G401.6 (cell line): ENCODE results near the gene KIF13A.
"Not testable (repeated sequence)": the region's sequence is repeated elsewhere in the genome, so short reads cannot be mapped to it uniquely, and the experiment has no call there.

Source experiments
- FAIRE-seq: peaks from 2 replicates; lab custom pipeline; 2012; peaks lifted over from hg19 to GRCh38; lab: Jason Lieb, UNC

The KIF13A gene

DNA sequence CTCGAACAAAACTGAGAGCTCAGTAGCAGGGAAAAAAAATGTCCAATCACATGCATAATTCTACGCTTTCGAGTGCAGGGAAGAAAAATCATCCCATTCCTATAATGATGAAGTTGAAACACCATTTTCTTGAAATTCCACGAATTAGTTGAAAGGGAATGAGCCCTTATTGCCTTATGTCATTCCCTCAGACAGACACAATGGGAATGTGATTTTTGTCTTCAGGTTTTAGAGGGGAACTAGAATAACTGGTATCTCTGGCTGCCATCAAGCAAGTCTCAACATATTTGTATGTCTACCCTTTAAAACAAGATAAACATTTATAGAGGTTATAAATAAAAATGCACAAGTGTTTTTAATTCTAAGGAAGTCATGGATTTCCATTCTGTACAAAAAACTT, 87.9 kb downstream of the KIF13A start:
- no peak for FAIRE-seq

DNA sequence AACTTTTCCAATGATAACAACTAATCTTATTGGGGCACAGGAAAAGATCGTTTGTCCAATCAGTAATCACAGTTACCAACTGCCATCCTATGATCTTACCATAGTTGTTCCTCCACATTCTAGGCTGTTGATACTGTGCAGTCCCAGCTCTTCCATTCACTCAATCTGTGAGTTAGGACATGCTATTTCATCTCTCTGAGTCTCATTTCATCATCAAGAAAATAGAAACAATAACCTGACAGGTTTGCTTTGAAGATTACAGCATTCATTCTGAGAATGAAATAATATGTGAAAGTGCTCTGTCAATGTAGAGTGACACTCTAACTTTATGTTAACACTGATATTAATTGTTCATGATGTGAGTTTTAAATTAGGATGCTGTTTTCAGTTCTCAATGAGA, 89.8 kb downstream of the KIF13A start:
- FAIRE-seq, result no peak

- peak; percentile 45 for FAIRE-seq
Measured at GRCh38 chr6:17894905-17895304, 92.5 kb downstream of the KIF13A start.

GRCh38 chr6:17894191-17894590, 93.2 kb downstream of the KIF13A start:
- FAIRE-seq, result no peak

DNA sequence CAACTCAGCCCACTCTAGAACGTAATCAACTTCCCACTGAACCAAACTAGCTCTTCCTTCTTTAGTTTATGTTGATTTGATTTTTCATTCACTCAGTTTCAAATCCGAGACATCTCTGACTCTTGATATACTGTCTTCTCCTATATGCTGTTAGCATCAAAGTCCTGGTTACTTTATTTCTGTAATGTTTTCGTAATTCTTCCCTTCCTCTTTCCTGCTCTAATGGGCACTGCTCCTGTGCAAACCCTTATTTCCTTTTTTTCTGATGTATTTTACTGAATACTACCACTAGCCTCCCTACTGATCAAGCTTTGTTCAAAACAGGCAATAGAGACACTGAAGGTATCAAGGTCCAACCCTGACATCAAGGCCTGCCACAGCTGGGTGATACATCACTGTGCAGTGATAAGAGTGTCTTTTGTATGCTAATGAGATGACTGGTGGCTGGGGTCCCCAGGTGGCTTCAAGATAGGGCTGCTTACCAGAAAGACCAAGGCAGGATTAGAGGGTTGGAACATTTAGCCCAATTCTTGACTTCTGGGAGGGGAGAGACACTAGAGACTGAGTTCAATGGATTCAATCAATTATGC, 95.2 kb downstream of the KIF13A start:
- no peak for FAIRE-seq

GRCh38 chr6:17890309-17890708, 97.1 kb downstream of the KIF13A start:
- FAIRE-seq, result no peak

DNA sequence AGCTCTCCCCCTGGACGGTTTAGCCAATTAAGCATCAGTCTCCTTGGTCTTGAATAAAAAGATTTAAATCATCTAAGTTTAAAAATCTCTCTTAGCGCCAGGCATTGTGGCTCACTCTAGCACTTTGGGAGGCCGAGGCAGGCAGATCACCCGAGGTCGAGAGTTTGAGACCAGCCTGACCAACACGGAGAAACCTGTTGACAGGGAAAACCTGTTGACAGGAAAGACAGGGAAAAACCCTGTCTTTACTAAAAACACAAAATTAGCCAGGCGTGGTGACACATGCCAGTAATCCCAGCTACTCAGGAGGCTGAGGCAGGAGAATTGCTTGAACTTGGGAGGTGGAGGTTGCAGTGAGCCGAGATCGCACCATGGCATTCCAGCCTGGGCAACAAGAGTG, 97.7 kb downstream of the KIF13A start:
- not testable (repeated sequence) for FAIRE-seq

DNA sequence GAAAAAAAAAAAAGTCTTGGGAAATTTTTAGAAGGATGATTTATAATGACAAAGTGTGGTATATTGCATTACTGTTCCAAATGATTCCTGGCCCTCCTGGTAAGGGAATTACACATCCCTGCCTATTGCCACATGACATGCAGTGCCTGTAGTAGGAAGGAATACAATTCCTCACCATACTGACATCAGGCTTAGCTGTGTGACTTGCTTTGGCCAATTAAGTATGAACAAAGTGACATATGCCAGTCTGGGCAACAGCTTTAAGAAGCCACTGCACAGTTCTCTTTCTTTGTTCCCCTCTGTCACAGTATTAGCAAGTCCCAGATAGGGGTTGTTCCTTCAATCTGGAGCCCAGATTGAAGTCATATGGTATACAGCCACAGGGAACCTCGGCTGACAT, 100.5 kb downstream of the KIF13A start:
- FAIRE-seq, result no peak

DNA sequence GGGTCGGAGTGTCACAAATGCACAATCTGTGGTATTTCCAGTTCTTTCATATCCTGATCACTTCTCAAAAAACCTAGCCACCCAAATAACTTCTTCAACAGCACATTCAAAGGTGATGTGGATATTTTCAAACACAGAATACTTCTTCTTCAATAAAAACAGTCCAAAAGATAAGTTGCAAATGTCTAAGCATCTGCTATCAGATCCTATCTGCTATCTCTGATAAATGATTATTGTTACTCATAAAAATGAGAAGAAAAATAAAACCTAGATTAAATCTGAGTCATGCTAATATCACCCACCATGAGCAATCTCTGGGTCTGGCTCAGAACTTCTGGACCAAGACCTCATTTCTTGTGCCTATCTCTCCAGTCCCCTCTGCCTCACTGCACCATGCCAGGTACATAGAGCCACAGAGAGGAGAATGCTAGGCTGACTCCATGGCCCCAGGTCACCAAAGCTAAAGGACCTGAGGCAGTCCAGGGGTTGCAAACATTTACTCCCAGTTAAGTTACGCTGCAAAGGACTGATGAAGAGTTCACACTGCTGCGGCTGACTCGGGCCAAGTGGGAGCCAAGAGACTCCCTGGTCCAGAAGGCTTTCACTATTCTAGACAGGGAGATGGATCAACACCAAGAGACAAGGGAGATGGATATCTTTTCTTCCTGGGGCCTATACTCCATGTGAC, 101.4 kb downstream of the KIF13A start:
- no peak for FAIRE-seq

DNA sequence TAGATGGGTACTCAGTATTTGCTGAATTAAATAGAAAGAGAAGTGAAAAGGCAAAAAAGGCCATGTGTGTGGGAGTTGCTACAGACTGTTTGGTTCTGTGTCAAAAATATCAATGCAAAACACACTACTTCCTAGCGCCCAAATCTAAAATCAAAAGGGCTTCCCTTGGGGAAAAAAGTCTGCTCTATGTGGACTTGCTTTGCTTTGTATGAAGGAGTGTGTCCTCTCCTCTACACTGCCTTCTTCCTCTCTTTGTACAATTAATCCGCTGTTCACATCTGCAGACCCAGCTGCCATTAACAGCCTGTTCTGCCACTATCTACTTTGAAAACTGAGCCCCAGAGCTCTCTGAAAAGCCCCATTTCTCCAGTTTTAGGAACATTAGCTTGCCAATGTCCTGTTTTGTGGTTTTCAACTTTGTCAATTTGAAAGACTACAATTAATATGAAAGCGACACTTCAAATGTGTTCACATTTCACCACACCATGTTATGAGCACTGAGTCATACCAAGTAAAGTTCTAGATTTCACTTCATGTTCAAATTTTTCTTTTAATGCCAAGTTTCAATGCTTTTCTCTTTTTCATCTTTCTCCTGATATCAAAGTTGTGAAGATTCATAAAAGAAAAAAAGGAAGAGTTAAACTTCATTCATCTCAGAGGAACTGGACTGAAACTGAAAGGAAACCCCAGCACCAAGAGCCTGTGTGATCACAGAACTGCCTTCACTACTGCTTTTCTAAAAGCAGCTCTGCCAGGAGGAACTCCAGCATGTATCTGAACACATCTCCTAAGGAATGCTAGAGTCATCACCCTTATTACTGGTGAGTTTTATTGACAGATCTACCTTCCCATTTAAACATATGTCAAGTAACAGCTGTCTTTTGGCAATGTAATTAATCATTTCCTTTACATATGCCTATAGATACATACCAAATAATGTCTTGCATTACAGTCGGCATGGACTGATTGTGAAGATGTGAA, 102.6 kb downstream of the KIF13A start:
- FAIRE-seq, result no peak

GRCh38 chr6:17883665-17884497, 103.6 kb downstream of the KIF13A start:
- no peak for FAIRE-seq

DNA sequence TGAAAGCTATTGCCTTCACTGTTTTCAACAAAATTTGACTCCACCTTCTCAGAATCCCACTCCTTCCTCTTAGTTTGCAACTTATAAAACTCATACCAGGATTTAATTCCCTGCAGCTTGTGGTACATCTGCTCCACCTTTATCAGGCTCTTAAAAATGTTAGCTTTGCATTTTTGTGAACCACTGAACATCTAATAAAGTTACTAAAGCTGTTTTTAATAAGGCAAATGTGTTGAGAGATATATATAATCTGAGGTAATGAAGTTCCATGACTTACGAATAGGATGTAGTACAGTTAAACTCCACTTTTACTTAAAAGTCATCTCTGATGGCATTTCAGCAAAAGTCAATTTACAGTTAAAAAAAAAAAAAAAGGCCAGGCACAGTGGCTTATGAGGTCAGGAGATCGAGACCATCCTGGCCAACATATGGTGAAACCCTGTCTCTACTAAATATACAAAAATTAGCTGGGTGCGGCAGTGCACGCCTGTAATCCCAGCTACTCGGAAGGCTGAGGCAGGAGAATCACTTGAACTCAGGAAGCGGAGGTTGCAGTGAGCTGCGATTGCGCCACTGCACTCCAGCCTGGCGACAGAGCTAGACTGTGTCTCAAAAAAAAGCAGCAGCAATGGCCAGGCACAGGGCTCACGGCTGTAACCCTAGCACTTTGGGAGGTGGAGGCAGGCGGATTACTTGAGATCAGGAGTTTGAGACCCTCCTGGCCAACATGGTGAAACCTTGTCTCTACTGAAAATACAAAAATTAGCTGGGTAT, 106.2 kb downstream of the KIF13A start:
- FAIRE-seq, result no peak

DNA sequence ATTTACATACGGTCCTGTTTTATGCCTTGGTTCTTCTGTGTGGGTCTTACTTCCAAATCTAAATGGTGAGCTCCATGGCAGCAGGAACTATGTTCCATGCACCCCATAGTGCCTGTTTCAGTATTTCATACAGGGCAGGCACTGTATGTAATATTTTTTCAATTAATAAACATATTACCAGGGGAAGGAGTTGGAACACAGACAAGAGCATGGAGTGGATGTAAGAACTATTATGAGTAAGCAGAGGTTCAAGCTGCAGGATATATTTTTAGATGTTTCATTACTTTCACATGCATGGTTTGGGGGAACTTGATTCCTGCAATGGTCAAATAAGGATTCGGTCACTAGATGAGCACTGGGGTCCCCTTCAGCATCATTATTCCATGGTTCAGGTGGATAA, 108.3 kb downstream of the KIF13A start:
- no peak for FAIRE-seq

- no peak for FAIRE-seq
Measured at GRCh38 chr6:17878734-17879133, 108.7 kb downstream of the KIF13A start.

DNA sequence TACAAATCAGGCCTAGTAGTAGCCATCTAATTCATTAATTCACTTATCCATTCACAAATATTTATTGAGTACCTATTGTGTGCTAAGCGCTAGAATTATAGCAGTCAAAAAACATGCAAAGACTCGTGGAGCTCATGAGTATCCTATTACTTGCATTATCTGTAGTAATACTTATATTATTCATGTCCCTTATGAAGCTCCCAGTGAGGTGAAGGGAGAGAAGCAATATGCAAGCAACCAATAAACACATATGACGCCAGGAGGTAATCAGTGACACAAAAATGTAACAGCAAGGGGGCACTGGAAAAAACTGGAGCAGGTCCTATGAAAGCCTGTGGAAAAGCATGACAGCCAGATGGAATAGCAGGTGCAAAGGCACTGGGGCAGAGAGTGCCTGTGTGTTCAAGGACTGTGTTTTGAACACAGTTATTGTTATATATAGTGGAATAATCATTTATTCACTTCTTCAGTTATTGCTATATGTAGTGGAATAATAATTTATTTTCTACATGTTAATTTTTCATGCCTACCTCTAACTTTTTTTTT, 109.5 kb downstream of the KIF13A start:
- FAIRE-seq, result no peak

- no peak for FAIRE-seq
Measured at GRCh38 chr6:17877196-17877894, 110.1 kb downstream of the KIF13A start.

DNA sequence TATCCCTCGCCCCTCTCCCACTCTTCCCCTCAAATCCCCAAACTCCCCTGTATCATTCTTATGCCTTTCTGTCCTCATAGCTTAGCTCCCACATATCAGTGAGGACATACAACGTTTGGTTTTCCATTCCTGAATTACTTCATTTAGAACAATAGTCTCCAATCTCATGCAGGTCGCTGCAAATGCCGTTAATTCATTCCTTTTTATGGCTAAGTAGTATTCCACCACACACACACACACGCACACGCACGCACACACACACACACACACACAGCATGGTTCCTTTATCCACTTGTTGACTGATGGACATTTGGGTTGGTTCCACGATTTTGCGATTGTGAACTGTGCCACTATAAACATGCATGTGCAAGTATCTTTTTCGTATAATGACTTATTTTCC, 112.7 kb downstream of the KIF13A start:
- no peak for FAIRE-seq

DNA sequence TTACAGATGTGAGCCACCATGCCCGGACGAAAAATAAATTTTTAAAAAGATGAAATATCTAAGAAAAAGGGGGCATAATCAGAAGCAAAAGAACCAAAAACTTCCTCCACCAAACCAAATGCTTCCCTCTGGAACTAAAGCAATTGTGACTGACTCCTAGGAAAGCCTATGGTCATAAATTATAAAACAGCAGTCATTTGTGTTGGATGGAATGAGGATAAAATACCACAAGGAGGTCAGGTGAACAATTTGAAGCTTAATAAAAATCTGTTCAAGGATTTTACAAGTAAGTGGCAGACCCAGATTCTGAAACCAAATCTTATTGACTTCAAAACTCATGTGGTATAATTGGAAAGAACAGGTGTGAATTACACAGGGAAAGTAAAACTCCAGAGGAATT, 114.5 kb downstream of the KIF13A start:
- no peak for FAIRE-seq

GRCh38 chr6:17871836-17872235, 115.6 kb downstream of the KIF13A start:
- no peak for FAIRE-seq

- no peak for FAIRE-seq
Measured at GRCh38 chr6:17871189-17871519, 116.3 kb downstream of the KIF13A start.
